GM21723 (cell line): Measurements from ENCODE around the gene CTAGE9.
"Not testable (repeated sequence)": the region's sequence is repeated elsewhere in the genome, so short reads cannot be mapped to it uniquely, and the experiment has no call there.

Source experiments
- ATAC-seq: cut with Tn5 transposase; IDR thresholded peaks from one replicate; pipeline ENCODE4 v1.9.1; 2021; ENCODE audit warnings: mild to moderate bottlenecking, moderate library complexity; ENCODE audit not compliant: unreplicated experiment

The CTAGE9 gene, protein sequence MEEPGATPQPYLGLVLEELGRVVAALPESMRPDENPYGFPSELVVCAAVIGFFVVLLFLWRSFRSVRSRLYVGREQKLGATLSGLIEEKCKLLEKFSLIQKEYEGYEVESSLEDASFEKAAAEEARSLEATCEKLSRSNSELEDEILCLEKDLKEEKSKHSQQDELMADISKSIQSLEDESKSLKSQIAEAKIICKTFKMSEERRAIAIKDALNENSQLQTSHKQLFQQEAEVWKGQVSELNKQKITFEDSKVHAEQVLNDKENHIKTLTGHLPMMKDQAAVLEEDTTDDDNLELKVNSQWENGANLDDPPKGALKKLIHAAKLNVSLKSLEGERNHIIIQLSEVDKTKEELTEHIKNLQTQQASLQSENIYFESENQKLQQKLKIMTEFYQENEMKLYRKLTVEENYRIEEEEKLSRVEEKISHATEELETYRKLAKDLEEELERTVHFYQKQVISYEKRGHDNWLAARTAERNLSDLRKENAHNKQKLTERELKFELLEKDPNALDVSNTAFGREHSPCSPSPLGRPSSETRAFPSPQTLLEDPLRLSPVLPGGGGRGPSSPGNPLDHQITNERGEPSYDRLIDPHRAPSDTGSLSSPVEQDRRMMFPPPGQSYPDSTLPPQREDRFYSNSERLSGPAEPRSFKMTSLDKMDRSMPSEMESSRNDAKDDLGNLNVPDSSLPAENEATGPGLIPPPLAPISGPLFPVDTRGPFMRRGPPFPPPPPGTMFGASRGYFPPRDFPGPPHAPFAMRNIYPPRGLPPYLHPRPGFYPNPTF

GRCh38 chr6:131710917-131711316 lies at the start of gene CTAGE9:
Gene CTAGE9 (minus strand): TSS chr6:131711017. CDS start chr6:131711017, 0 bp downstream.
- ATAC-seq = not testable (repeated sequence)

GRCh38 chr6:131758920-131759319 lies 48.1 kb upstream of the CTAGE9 start:
- ATAC-seq = no peak

DNA sequence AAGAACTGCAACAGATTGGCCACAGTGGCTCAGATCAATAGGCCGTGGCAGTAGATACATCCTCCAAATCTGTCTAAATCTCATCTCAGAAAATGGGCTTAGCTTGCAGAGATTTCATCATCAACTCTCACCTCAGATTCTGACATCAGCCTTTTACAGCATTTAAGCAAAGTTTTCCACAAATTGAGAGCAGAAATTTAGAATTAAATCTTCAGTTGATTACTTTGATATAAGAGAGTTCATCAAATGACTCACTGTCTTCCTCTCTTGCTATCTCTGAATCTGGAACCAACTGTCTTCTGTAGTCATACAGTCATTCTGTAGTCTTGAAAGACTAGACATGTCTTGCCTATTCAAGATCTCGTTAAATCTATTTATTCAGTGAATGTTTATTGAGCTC lies 45.2 kb upstream of the CTAGE9 start:
- no peak for ATAC-seq

DNA sequence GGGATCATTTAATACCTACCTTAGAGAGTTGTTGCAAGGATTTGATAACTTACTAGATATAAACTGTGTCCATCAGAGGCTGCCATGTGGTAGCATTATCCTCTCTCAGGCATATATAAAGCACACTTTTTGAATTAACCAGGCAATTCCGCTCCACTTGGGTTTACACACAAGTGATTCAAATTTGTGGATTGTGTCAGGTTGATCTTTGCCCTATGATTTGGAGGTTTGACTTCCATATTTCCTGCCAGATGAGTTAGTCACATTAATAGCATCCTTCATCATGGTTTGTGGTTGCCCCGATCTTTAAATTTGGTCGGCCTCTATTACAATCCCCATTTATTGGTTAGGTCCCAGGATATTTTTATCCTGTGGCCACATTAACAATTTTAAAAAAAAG lies 44.8 kb upstream of the CTAGE9 start:
- ATAC-seq = no peak

GRCh38 chr6:131754715-131755567 lies 44.1 kb upstream of the CTAGE9 start:
- no peak for ATAC-seq

DNA sequence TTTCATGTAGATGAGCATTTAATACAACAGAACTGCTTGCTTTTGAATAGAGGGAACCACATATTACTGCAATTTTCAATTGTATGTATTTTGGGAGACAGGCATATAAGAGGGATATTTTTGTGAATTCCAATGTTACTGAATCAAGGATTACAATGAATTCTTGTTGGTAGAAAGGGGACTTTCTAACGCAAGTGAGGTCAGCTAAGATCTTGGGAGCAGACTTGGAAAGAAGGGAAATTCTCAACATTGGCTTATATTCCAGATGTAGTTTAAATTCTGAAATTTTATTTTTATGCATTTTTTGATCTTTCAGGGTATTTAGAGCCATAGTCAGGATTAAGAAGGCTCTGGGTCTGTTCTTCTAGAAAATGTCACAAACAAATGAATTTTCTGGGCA lies 43.3 kb upstream of the CTAGE9 start:
- no peak for ATAC-seq

- not testable (repeated sequence) for ATAC-seq
Observed at GRCh38 chr6:131751012-131751715, 40.3 kb upstream of the CTAGE9 start.

- ATAC-seq = no peak
Observed at GRCh38 chr6:131749023-131749422, 38.2 kb upstream of the CTAGE9 start.

- no peak for ATAC-seq
Observed at GRCh38 chr6:131747821-131748353, 37.1 kb upstream of the CTAGE9 start.

DNA sequence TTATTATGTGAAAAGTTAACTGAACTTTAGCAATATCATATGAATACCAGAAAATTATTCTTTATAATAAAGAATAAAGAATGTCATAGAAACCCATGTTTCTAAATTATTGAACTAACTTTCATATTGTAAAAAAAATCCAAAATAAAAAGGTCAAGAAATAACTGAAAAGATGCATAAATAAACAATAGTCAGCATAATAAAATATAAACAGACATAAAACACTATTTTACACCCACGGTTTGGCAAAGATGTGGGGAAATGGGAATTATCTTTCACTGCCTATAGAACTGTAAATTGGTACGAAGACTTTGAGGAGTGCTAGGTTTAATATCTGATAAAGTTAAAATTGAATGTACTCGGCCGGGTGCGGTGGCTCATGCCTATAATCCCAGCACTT lies 34.7 kb upstream of the CTAGE9 start:
- ATAC-seq = no peak

GRCh38 chr6:131744432-131745287 lies 33.8 kb upstream of the CTAGE9 start:
- ATAC-seq = no peak

- no peak for ATAC-seq
Observed at GRCh38 chr6:131741688-131742393, 31.0 kb upstream of the CTAGE9 start.

- no peak for ATAC-seq
Observed at GRCh38 chr6:131740161-131740560, 29.3 kb upstream of the CTAGE9 start.

DNA sequence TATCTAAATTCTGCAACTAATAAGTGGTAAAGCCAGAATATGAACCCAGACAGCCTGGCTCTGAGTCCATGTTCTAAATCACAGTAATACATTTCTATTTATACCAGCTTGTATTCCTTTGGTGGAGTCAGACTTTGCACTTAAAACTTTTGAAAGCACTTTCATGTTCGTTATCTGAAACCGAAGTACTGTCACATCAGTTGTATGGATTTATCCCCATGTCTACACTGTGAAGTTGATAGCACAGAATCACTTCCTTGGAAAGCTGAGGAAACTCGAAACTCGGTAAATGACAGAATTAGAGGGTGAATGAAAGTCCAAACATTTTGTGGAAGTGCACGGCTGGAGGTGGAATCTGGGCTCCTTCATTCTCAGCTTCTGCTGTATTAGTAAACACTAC lies 28.3 kb upstream of the CTAGE9 start:
- no peak for ATAC-seq

DNA sequence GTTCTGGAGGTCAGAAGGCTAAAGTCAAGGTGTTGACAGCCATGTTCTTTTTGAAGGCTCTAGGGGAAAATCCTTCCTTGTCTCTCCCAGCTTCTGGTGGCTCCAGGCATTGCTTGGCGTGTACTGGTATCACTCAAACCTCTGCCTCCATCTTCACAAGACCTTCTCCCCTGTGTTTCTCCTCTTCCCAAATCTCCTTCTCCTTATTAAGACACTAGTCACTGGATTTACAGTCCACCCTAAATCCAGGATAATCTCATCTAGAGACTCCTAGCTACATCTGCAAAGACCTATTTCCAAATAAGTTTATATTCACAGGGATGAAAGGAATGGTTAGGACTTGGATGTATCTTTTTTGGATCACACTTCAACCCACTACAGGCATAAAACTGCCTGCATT lies 26.0 kb upstream of the CTAGE9 start:
- ATAC-seq = no peak

GRCh38 chr6:131736003-131736596 lies 25.3 kb upstream of the CTAGE9 start:
- no peak for ATAC-seq

DNA sequence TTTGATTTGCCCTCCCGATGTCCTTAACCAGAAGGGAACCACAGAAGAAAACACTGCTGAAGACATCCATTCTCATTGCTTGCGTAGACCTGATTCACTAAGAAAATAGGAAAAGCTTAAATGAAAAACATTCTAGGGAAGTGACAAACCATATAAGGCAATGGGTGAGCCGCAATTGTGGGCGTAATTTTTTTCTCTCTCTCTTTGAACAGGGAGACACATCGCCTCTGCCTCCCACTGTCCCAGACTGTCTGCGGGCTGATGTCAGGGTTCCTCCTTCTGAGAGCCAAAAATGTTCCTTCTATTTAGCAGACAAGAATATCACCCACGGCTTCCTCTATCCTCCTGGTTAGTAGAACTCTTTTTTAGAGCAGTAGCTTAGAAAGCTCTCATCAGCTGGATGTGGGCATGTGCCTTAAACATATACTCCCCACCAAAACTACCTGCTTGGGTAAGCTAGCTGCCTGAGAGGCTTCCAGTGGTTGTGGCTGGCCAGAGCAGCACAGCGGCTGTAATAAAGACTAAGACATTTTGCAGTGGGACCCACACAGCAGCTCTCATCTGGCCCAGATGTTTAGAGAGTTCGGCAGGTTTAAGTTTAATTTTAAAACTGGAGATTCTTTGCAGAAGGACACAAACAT lies 22.7 kb upstream of the CTAGE9 start:
- ATAC-seq = no peak

DNA sequence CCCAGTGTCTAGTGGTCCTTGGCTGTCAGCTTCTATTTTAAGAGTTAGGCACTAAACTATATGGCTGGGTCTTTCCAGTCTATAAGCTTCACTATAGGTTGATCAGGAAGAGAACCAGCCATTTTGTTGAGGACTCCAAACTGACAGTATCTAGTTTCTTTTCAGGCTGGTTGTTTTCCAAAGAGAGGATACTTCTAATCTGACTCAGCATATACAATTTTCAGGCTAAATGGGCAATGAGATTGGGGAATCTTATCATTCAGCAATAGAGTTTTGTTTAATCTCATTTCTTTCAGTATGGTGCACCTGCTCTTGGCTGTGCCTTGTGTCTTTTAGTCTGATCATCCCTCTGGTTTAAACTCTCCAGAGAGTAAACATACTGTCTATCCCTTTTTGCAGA lies 20.4 kb upstream of the CTAGE9 start:
- ATAC-seq = no peak
